K562 (cell line): ENCODE results near the gene ACTL7B. TPM values are rescaled to one million over a fixed set of nuclear protein-coding genes. Genes with fewer than 3 reads are reported as not detected.
A peak's percentile ranks its signal among the peaks of the same experiment; 100 is the strongest.

Experiments
- ATAC-seq: fragments of 200-7000 bp; cut with Tn5 transposase; 3 replicates; pipeline ENCODE4 v1.9.1; 2020; ENCODE audit warnings: moderate library complexity
- BruUV-seq: library from RNA; stranded (reverse); fragments of 400-500 nt; replicated peaks from 2 replicates; lab custom pipeline; 2021; lab: Mats Ljungman, UMichigan
- CTCF ChIA-PET: fragments of 300-600 bp; formaldehyde crosslinking; extraction: SDS; loops from one replicate; lab custom pipeline; 2021; ENCODE audit warnings: low intra/inter-chr PET ratio; lab: Yijun Ruan, JAX
- POLR2A ChIA-PET: fragments of 300-600, 350-650 bp; sonication (Branson Sonifier 250); formaldehyde crosslinking; extraction: SDS; loops from one replicate; lab custom pipeline; 2021; ENCODE audit warnings: antibody characterized with exemption, inconsistent platforms; lab: Yijun Ruan, JAX
- DNase-seq, 4 experiments: peaks; one replicate each; pipeline versions ENCODE4 v3.0.0 to v3.0.0-alpha.2; 2011 to 2018; ENCODE audit warnings: low spot score in 3 of 4, mixed read lengths in 3 of 4; ENCODE audit errors: extremely low read depth in 1 of 4
- FAIRE-seq: peaks from 2 replicates; lab custom pipeline; 2011; peaks lifted over from hg19 to GRCh38; lab: Jason Lieb, UNC
- H2AFZ ChIP-seq: 2 replicates; pipeline ENCODE4 v1.6.0; 2011; ENCODE audit warnings: low read depth, low read length, control low read depth, inconsistent platforms
- H3K27ac ChIP-seq: fragments of 200-600 bp; 3 replicates; pipeline ENCODE4 v1.8.0; 2011; ENCODE audit warnings: low read depth, mild to moderate bottlenecking, control low read depth, inconsistent platforms, low read length, moderate library complexity, mixed read lengths; ENCODE audit errors: extremely low read depth
- H3K27me3 ChIP-seq, 2 experiments: fragments of 300-600 bp in 1 of 2; 2 replicates in 1 of 2; 3 replicates in 1 of 2; pipeline versions ENCODE4 v1.6.0 to v1.8.0; 2011; ENCODE audit warnings: inconsistent platforms in 2 of 2, low read length in 2 of 2, mild to moderate bottlenecking in 1 of 2, mixed read lengths in 1 of 2, moderate library complexity in 1 of 2; ENCODE audit not compliant: control insufficient read depth in 2 of 2, insufficient read depth in 2 of 2
- H3K36me3 ChIP-seq: fragments of 300-600 bp; 3 replicates; pipeline ENCODE4 v1.8.0; 2011; ENCODE audit warnings: mild to moderate bottlenecking, low read length, inconsistent platforms; ENCODE audit not compliant: control insufficient read depth, insufficient read depth
- H3K4me1 ChIP-seq, 2 experiments: fragments of 200-600 bp in 1 of 2; replicated peaks in 1 of 2; 2 replicates in 1 of 2; 3 replicates in 1 of 2; pipeline versions ENCODE4 v1.5.1 to v1.8.0; 2011; ENCODE audit warnings: inconsistent platforms in 2 of 2, low read length in 2 of 2, mild to moderate bottlenecking in 1 of 2, mixed read lengths in 1 of 2, moderate library complexity in 1 of 2; ENCODE audit not compliant: control insufficient read depth in 2 of 2, insufficient read depth in 2 of 2
- H3K4me2 ChIP-seq: 2 replicates; pipeline ENCODE4 v1.6.1; 2011; ENCODE audit warnings: low read length, control low read depth, inconsistent platforms, mixed read lengths; ENCODE audit not compliant: insufficient read depth
- H3K4me3 ChIP-seq: fragments of 200-600 bp; sonication (generic), shearing (Covaris generic); 2 replicates; pipeline ENCODE4 v1.5.1; 2016; ENCODE audit warnings: control low read depth, inconsistent platforms
- H3K79me2 ChIP-seq: fragments of 200-600 bp; 3 replicates; pipeline ENCODE4 v1.8.0; 2011; ENCODE audit warnings: low read length, inconsistent platforms; ENCODE audit not compliant: control insufficient read depth, insufficient read depth
- H3K9ac ChIP-seq, 2 experiments: 2 replicates each; pipeline versions ENCODE4 v1.6.0 to v1.6.1; 2011; ENCODE audit warnings: low read depth in 2 of 2, low read length in 2 of 2, control low read depth in 1 of 2, inconsistent platforms in 1 of 2, mild to moderate bottlenecking in 1 of 2, mixed read lengths in 1 of 2; ENCODE audit not compliant: insufficient read depth in 1 of 2
- H3K9me1 ChIP-seq: one replicate; pipeline ENCODE4 v1.6.0; 2011; ENCODE audit warnings: inconsistent platforms, mild to moderate bottlenecking, low read length, moderate library complexity; ENCODE audit not compliant: control insufficient read depth, insufficient read depth
- H3K9me3 ChIP-seq: replicated peaks from 2 replicates; pipeline ENCODE4 v1.5.1; 2011; ENCODE audit warnings: low read depth, low read length, inconsistent platforms; ENCODE audit not compliant: control insufficient read depth, insufficient read depth
- H4K20me1 ChIP-seq: replicated peaks from 2 replicates; pipeline ENCODE4 v1.6.1; 2011; ENCODE audit warnings: low read length, inconsistent platforms, mixed read lengths; ENCODE audit not compliant: control insufficient read depth, insufficient read depth
- CREM ChIP-seq: IDR thresholded peaks from 2 replicates; pipeline ENCODE4 v1.6.1; 2014; ENCODE audit warnings: antibody characterized with exemption, low read depth
- CTCF ChIP-seq, 3 experiments: IDR thresholded peaks in 2 of 3; conservative IDR thresholded peaks in 1 of 3; 2 replicates each; pipeline ENCODE4 v1.5.1; 2011 to 2012; ENCODE audit warnings: low read length in 3 of 3, mild to moderate bottlenecking in 3 of 3, control low read depth in 2 of 3, improper control_type of control experiment in 1 of 3, inconsistent platforms in 1 of 3, low read depth in 1 of 3, mixed read lengths in 1 of 3, moderate library complexity in 1 of 3; ENCODE audit not compliant: insufficient read depth in 2 of 3
- IRF9 ChIP-seq: fragments of 450-650 bp; IDR thresholded peaks from 2 replicates; pipeline ENCODE4 v1.6.1; 2016; ENCODE audit warnings: missing biosample characterization, missing genetic modification characterization
- NCOA2 ChIP-seq, 2 experiments: fragments of 450-650 bp; IDR thresholded peaks; 2 replicates each; pipeline ENCODE4 v1.6.1; 2018; ENCODE audit warnings: mild to moderate bottlenecking in 2 of 2, moderate library complexity in 1 of 2; ENCODE audit not compliant: partially characterized antibody in 2 of 2
- NFIX ChIP-seq: fragments of 250-450 bp; sonication (Bioruptor Pico); IDR thresholded peaks from 2 replicates; pipeline ENCODE4 v1.4.0; 2020; ENCODE audit warnings: low read depth, mild to moderate bottlenecking, moderate library complexity
- RAD21 ChIP-seq, 2 experiments: fragments of 250-450 bp in 1 of 2; fragments of 450-650 bp in 1 of 2; sonication (Bioruptor Pico) in 1 of 2; formaldehyde crosslinking in 1 of 2; IDR thresholded peaks in 1 of 2; conservative IDR thresholded peaks in 1 of 2; 2 replicates each; pipeline versions ENCODE4 v1.4.0 to v1.8.0; 2020 to 2022; ENCODE audit warnings: mild to moderate bottlenecking in 2 of 2, moderate library complexity in 1 of 2
- SMC3 ChIP-seq: conservative IDR thresholded peaks from 2 replicates; pipeline ENCODE4 v1.6.1; 2011; ENCODE audit warnings: low read depth, low read length, improper control_type of control experiment; ENCODE audit not compliant: insufficient read depth
- ZBED1 ChIP-seq: IDR thresholded peaks from 2 replicates; pipeline ENCODE4 v1.6.1; 2014
- ZNF79 ChIP-seq: fragments of 250-450 bp; sonication (Bioruptor Pico); IDR thresholded peaks from 2 replicates; pipeline ENCODE4 v1.4.0; 2020; ENCODE audit warnings: low read depth, mild to moderate bottlenecking, moderate library complexity
- ZZZ3 ChIP-seq: fragments of 450-650 bp; IDR thresholded peaks from 2 replicates; pipeline ENCODE4 v1.6.1; 2016; ENCODE audit warnings: antibody characterized with exemption, mild to moderate bottlenecking, moderate library complexity
- WGBS: fragments of 100-300 bp; shearing (Covaris generic); methylation state at CpG from one replicate; pipeline ENCODE4 v1.1.6; 2016; ENCODE audit warnings: low coverage, mixed read lengths; ENCODE audit not compliant: insufficient coverage; ENCODE audit errors: missing lambda C conversion rate; 5-methylcytosine and 5-hydroxymethylcytosine counted together
- in situ Hi-C: fragments of 300-500 bp; cut with MboI; formaldehyde crosslinking; loops from 4 replicates; pipeline ENCODE4 v1.15.0; 2018; ENCODE audit warnings: inconsistent platforms, mixed read lengths
- intact Hi-C: fragments of 100-400 bp; cut with micrococcal nuclease; formaldehyde crosslinking; loops from 2 replicates; pipeline ENCODE4 v1.14.2; 2022
- polyA plus RNA-seq, 8 experiments: library from polyadenylated mRNA; depleted of rRNA in 4 of 8; stranded (reverse) in 5 of 8; unstranded in 3 of 8; fragments of >200 nt; fragmentation: Nextera tagmentation in 2 of 8; fragmentation: Illumina TruSeq in 1 of 8; extraction: Ambion mirVana in 2 of 8; extraction: Trizol in 1 of 8; gene quantifications; 2 replicates each; pipeline versions ENCODE4 v1.2.1 to v1.2.3, GENCODE V29; 2011 to 2014; ENCODE audit warnings: inconsistent platforms in 1 of 8, missing spikeins in 1 of 8
- total RNA-seq, 7 experiments: library from RNA; depleted of rRNA in 6 of 7; stranded (reverse); fragments of >200 nt in 6 of 7; fragmentation: Illumina TruSeq in 2 of 7; extraction: Trizol in 2 of 7; gene quantifications; 2 replicates each; pipeline versions ENCODE4 v1.2.1 to v1.2.3, GENCODE V29; 2011 to 2021; ENCODE audit warnings: low replicate concordance in 1 of 7

ACTL7B gene
- total and polyA plus RNA-seq, 9 of the 15 experiments (the other 6 are each of a cell fraction or from before 2014, with no cell fraction given) = not detected

- no peak for TF ChIP-seq IRF9 (tag)
- no peak for TF ChIP-seq ZZZ3
These were observed 901 bp downstream of the ACTL7B start (continued) for GRCh38 chr9:108854641-108855528.

DNA sequence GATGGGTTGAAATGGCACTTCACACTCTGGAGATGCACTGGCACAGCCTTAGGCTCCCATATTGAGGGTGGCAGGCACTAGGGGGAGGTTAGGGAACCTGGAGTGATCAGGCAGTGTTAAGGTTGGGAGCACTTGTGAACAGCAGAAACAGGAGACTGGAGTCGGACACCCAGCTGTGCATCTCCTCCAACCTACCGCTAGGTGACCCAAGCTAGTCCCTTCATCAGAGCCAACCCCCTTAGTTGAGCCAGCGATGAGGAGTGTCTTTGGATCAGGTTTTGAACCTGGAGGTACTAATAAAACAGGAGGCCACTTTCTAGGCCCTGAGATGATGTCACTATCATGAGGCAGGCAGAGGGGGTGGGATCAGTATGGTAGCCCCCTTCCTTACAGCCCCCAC is 1.7 kb downstream of the ACTL7B start:
- H3K36me3 ChIP-seq = no peaks in the 10 kb centered on the region
- H3K9ac ChIP-seq = no peak overlapping the region
- no peak overlapping the region for H2AFZ ChIP-seq
- TF ChIP-seq NCOA2 (IDR thresholded peaks at IDR 0.05; ENCODE audit: partially characterized antibody in 2 of 2) (no peak), CREM (no peak), ZNF79 (CRISPR knock-in tag) (no peak), NFIX (CRISPR knock-in tag) (no peak), SMC3 (peak; percentile 23; the same call in 1 of the 2 replicates), ZBED1 (no peak), RAD21 (CRISPR knock-in tag; conservative IDR thresholded peaks at IDR 0.05 in 1 of 2, IDR thresholded peaks at IDR 0.05 in 1 of 2) (peak in 1 of 2 experiments; percentile 40; a peak in 2 of 4 replicates), CTCF (IDR thresholded peaks at IDR 0.05 in 2 of 3, conservative IDR thresholded peaks at IDR 0.05 in 1 of 3; ENCODE audit: insufficient read depth in 2 of 3, low read depth in 1 of 3, low read length in 3 of 3) (peak; percentile 55 to 63 (median 60))
- ChIA-PET CTCF (no interaction called here), POLR2A (interaction anchor here (0.7 to 1.5 kb wide), 3 partner anchors 14 to 332 kb away, joined by 3 to 4 read pairs (median 3); no protein-coding TSS in a partner anchor)
- intact Hi-C loops (loop anchor here (10.0 kb wide), 1 partner anchor 371 kb away; no protein-coding TSS in a partner anchor), in situ Hi-C loops (no loop called here)
- H3K4me1 ChIP-seq = peaks cover 0 to 15% of the 10 kb centered on the region in 2 experiments; a peak in 1 of 5 replicates
- H3K79me2 ChIP-seq = no peaks in the 10 kb centered on the region
- H3K4me2 ChIP-seq = no peak overlapping the region
- FAIRE-seq (peak; percentile 81), DNase-seq (peak; percentile 55 to 64 (median 63)), ATAC-seq (peak; percentile 91)
- no peak overlapping the region for H3K4me3 ChIP-seq
- no peaks in the 10 kb centered on the region for H3K9me1 ChIP-seq
- H3K27ac ChIP-seq = no peak overlapping the region
- H4K20me1 ChIP-seq = no peaks in the 10 kb centered on the region; the same call in 1 of the 2 replicates
- WGBS = 0% methylated on average over 3 of the region's 3 CpGs
- H3K9me3 ChIP-seq = no peaks in the 10 kb centered on the region
- H3K27me3 ChIP-seq = peaks cover 40 to 45% of the 10 kb centered on the region in 2 experiments
- no TSS peak for BruUV-seq
